ENCODE results near the gene HOMER2. TPM values are rescaled to one million over a fixed set of nuclear protein-coding genes. Genes with fewer than 3 reads are reported as not detected.

Gene HOMER2
- total and polyA plus RNA-seq, 11 donors = 15.2 to 60.5 (median 36.9) TPM

DNA sequence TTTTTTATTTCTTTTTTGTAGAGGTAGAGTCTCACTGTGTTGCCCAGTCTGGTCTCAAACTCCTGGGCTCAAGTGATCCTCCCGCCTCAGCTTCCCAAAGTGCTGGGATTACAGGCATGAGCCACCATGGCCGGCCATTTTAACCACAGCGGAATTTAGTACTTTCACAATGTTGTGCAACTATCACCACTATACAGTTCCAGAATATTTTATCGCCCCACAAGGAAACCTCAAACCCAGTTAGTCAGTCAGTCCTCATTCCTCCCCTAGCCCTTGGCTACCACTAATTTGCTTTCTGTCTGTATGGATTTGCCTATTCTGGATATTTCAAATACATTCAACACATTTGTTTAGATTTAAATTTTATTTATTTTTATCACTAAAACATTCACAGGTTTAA is 15.5 kb upstream of the HOMER2 start:
- H3K27ac ChIP-seq = no peak overlapping the region
- WGBS, 4 donors = 90 to 91% (median 90%) methylated on average over 4 of the region's 4 CpGs
- intact Hi-C loops (cut with DNase I) = loop anchor here in 1 of 10 donors (10.0 kb wide), 1 partner anchor 63 kb away; no protein-coding TSS in a partner anchor

GRCh38 chr15:82966671-82967071 is 14.2 kb upstream of the HOMER2 start:
- WGBS, 4 donors = 67 to 75% (median 73%) methylated on average over 4 of the region's 4 CpGs
- H3K4me3 ChIP-seq = no peak overlapping the region
- no peaks in the 10 kb centered on the region for H3K9me3 ChIP-seq
- TF ChIP-seq CTCF (IDR thresholded peaks at IDR 0.05) (no peak), POLR2A (IDR thresholded peaks at IDR 0.05) (no peak)
- peaks cover 0 to 24% (median 7%) of the 10 kb centered on the region in 12 donors for H3K4me1 ChIP-seq
- no peak for ATAC-seq
- no peak for DNase-seq
- intact Hi-C loops (cut with DNase I) = loop anchor here in 1 of 10 donors (10.0 kb wide), 1 partner anchor 62 kb away; no protein-coding TSS in a partner anchor
- H3K27ac ChIP-seq = no peak overlapping the region
- no peaks in the 10 kb centered on the region for H3K27me3 ChIP-seq
- no peaks in the 10 kb centered on the region for H3K36me3 ChIP-seq

More for the DNA sequence above, 15.5 kb upstream of the HOMER2 start:
- ATAC-seq (no peak), DNase-seq (no peak)
- H3K27me3 ChIP-seq = no peaks in the 10 kb centered on the region
- no peaks in the 10 kb centered on the region for H3K36me3 ChIP-seq
- no peaks in the 10 kb centered on the region for H3K9me3 ChIP-seq
- H3K4me1 ChIP-seq = peaks cover 0 to 27% (median 9%) of the 10 kb centered on the region in 12 donors
- H3K4me3 ChIP-seq = no peak overlapping the region
- TF ChIP-seq CTCF (IDR thresholded peaks at IDR 0.05) (no peak), POLR2A (IDR thresholded peaks at IDR 0.05) (no peak)

GRCh38 chr15:82964890-82965289 is 12.4 kb upstream of the HOMER2 start:
- H3K4me3 ChIP-seq = no peak overlapping the region
- no peaks in the 10 kb centered on the region for H3K9me3 ChIP-seq
- H3K36me3 ChIP-seq = no peaks in the 10 kb centered on the region
- TF ChIP-seq POLR2A (IDR thresholded peaks at IDR 0.05) (no peak), CTCF (IDR thresholded peaks at IDR 0.05) (no peak)
- DNase-seq (no peak), ATAC-seq (no peak)
- WGBS, 4 donors = 93 to 97% (median 97%) methylated on average over 5 of the region's 5 CpGs
- peaks cover 0 to 10% (median under 1%) of the 10 kb centered on the region in 12 donors for H3K4me1 ChIP-seq
- no peaks in the 10 kb centered on the region for H3K27me3 ChIP-seq
- intact Hi-C loops (cut with DNase I) = loop anchor here in 1 of 10 donors (10.0 kb wide), 1 partner anchor 60 kb away; no protein-coding TSS in a partner anchor
- H3K27ac ChIP-seq = no peak overlapping the region

- DNase-seq (peak in 1 of 5 donors; percentile 45), ATAC-seq (peak; percentile 65 to 89 (median 78))
- peaks cover 0 to 20% (median 1%) of the 10 kb centered on the region in 12 donors for H3K4me1 ChIP-seq
- H3K4me3 ChIP-seq = no peak overlapping the region
- peak overlapping the region in 7 of 12 donors; percentile 4 to 70 (median 29) for H3K27ac ChIP-seq
- no peaks in the 10 kb centered on the region for H3K36me3 ChIP-seq
- WGBS, 4 donors = 67 to 75% (median 69%) methylated on average over 7 of the region's 7 CpGs
- H3K27me3 ChIP-seq = no peaks in the 10 kb centered on the region
- intact Hi-C loops (cut with DNase I) = loop anchor here in 1 of 10 donors (10.0 kb wide), 1 partner anchor 59 kb away; no protein-coding TSS in a partner anchor
- TF ChIP-seq POLR2A (IDR thresholded peaks at IDR 0.05) (no peak), CTCF (IDR thresholded peaks at IDR 0.05) (no peak)
- H3K9me3 ChIP-seq = no peaks in the 10 kb centered on the region
These were observed 11.2 kb upstream of the HOMER2 start for GRCh38 chr15:82963471-82964341.
